ENCODE data around the gene PKP3.
"Not testable (repeated sequence)": the region's sequence is repeated elsewhere in the genome, so short reads cannot be mapped to it uniquely, and the experiment has no call there.

Gene PKP3

DNA sequence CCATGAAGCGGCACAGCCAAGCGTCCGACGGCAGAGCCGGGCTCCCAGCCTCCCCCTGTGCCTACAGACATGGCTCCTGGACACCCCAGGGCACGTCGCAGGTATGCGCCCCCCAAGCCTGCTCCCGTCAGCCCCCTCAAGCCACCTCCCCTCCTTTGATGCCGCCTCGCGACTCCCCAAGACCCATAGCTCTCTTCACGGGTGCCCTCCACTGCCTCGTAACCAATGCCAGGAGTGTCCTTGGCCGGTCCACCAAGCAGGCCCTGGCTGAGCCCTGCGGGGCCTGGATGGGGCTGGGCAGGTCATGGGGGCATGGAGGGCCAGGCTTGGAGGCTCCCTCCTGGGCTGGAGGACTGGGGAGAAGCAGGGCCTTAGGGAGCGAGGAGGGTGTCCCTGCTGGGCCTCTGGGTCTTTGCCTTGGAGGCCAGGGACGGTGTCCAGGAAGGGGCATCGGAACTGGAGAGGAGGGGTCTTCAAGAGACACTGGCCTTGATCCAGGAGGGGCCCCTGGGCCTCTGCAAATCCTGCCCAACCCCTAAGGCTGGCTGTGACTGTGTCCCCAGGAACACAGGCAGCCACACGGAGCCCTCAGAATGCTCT lies 38.6 kb downstream of the PKP3 start:
- no peak for DNase-seq

DNA sequence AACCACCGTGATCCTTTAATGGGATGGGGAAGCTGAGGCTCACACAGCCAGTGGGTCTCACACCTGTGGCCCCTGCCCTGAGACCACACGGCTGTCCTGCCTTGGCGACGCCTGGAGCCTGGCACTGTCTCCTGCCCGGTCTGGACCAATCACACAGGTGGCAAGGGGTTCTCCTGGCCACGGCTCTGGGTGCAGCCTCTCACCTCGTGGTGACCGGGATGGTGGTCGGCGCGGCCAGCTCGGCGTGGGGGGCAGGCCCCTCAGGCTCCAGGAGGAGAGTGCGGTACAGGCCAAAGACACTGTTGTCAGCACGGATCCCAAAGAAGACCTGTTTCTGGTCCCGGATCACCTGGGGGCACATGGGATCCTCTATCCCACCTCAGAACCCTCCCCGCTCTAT lies 39.1 kb downstream of the PKP3 start:
- DNase-seq, result no peak

DNA sequence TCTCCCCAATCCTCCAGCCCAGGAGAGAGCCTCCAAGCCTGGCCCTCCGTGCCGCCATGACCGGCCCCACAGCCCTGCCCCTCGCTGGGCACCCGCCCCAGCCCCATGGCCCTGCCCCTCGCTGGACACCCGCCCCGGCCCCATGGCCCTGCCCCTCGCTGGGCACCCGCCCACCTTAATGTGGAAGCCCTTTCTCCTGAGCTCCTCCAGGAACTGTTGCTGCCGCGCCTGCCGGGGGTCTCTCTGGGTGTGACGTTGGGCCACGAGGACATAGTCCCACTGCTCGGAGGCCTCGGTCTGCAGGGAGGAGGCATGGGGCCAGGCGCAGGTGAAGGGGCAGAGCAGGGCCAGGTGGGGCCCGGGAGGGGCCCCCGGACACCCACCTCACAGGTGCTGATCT lies 39.6 kb downstream of the PKP3 start:
- no peak for DNase-seq

DNA sequence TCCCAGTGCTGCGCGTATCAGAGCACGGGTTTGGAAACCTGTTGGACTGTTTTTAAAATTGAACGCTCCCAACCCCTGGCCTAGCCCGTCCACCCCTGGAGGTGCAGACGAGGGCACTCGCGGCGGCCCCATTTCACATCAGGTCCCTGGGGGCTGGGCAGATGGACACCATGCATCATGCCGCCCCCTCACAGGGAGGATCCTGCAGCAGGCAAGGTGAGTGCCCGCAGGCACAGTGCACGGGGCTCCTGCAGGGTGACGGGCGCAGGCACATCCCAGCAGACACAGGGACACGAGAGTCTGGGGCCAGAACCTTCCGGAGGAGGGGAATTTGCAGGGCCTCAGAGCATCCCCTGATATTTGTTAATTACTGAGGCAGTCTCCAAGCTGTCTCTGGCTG lies 40.5 kb downstream of the PKP3 start:
- no peak for DNase-seq

DNA sequence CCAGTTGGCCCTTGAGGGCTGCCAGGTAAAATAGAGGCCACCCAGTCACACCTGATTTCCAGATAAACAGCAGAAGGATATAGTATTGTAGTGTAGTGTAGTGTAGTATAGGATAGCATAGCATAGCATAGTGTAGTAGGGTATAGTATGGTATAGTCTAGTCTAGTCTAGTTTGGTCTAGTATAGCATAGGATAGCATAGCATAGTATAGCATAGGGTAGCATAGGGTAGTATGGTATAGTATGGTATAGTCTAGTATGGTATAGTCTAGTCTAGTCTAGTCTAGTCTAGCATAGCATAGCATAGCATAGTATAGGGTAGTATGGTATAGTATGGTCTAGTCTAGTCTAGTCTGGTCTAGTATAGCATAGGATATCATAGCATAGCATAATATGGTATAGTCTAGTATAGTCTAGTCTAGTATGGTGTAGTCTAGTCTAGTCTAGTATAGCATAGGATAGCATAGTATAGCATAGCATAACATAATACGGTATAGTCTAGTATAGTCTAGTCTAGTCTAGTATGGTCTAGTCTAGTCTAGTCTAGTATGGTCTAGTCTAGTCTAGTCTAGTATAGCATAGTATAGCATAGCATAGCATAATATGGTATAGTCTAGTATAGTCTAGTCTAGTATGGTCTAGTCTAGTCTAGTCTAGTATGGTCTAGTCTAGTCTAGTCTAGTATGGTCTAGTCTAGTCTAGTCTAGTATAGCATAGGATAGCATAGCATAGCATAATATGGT lies 41.2 kb downstream of the PKP3 start:
- DNase-seq, result not testable (repeated sequence)

DNA sequence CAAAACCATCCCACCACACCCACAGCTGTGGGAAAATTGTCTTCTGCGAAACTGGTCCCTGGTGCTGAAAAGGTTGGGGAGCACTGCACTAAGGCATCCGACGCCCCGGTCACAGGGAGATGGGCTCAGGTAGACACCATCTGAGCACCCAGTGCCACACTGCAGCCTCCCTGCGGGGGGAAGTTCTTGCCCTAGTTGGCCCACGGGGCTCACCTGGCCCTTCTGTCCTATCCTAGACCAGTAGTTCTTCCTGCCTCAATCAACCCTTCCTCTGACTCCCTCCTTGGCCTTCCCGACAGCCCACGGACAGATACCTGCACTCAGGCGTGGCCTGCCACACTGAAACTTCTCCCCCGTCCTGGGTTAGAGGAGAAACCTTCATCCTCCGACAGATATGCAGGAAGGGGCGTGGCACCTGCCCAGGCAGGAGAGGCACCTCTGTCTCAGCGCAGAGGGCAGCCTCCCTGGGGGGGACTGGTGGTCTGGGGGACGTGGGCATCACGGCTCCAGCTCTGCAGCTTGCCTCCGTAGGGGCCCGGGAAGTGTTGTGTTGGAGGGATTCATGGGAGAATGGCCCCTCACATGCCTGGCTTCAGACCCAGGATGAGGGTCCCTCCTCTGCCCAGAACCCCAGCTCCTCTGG lies 43.3 kb downstream of the PKP3 start:
- no peak for DNase-seq

DNA sequence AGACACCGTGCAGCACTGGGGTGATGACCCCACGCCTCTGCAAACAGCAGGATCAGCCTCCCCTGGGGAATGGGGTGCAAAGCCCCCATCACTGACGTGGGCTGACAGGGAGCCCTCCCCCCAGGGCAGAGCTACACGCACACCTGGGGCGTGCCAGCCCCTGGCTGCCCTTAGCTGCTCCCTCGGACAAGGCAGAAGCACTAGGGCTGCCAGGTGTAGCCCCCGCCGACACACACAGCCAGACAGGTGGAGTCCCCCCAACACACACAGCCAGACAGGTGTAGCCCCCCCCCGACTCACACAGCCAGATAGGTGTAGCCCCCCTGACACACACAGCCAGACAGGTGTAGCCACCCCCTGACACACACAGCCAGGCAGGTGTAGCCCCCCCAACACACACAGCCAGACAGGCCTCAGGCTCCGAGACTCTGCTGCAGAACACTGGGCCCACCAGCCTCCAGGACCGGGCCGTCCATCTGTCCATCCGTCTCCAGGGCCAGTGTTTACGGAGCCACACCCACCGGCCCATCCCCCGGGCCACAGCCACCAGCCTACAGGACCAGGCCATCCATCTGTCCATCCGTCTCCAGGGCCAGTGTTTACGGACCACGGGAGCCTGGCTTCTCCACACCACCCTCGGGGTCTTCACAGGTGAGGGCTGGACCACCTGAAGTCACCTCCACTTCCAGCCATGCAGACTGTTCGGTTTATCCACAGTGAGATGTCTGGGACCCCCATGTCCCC lies 44.3 kb downstream of the PKP3 start:
- no peak for DNase-seq

DNA sequence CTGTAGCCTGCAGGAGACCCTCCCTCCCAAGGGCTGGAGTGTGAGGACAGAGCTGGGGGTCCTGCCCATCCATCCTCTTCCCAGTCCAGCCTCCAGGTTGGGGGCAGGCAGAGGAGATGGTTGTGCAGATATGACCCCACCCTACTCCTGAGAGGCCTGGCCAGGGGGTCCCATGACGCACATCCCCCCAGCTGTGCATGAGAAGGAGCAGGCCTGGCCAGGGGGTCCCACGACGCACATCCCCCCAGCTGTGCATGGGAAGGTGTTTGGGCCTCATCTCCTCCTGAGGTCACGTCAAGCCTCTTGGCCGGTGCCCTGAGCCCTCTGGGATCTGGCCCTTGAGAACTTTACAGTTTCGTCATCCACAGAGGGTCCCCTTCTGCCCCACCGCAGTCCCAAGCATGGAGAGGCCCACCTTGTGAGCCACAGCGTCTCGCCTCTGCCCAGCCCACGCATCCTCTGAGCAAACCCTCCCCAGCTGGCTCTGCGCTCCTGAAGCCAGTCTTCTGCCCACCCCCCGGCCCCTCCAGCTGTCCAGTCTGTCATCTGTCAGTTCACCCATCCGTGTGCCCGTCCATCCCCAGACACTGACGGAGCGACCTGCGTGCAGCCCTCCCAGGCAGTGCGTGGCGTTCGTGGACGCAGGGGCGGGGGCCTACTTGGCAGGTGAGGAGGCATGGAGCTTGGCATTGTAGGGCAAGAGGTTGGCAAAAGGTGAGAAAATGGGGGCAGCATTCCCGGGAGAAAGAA lies 45.5 kb downstream of the PKP3 start:
- no peak for DNase-seq

DNA sequence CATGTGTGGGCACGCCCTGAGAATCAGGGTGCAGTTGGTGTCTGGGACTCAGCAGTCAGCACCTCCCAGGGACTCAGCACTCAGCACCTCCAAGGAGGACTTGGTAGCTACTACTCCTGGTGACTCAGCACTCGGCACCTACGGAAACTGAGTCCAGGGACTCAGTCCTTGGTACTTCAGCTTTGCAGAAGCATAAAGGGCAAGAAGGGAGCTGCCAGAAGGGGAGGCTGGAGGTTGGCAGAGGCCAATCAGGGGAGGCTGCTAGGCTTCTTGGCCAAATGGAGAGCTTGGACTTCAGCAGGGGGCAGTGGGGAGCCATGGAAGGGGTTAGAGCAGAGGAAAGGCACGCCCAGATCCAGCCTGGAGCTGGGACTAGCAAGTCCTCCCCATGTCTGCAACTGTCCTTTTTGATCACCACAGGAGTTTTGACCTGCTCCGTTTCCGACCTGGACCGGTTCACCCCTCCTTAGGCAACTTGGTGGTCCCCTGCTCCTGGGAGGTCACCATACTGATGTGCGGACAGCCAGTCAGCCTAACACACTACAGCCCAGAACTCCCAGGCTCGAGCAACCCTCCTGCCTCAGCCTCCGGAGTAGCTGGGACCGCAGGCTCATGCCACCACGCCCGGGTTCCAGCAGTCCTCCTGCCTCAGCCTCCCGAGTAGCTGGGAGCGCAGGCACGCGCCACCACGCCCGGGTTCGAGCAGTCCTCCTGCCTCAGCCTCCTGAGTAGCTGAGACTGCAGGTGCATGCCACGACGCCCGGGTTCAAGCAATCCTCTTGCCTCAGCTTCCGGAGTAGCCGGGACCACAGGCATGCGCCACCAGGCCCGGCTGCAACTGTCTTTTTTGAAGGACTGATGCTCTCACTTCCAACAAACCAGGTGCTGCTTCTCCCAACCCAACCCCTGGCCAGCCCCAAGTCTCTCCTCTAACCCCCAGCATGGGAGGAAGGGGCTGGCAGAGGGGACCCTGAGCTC lies 46.3 kb downstream of the PKP3 start:
- DNase-seq, result no peak

DNA sequence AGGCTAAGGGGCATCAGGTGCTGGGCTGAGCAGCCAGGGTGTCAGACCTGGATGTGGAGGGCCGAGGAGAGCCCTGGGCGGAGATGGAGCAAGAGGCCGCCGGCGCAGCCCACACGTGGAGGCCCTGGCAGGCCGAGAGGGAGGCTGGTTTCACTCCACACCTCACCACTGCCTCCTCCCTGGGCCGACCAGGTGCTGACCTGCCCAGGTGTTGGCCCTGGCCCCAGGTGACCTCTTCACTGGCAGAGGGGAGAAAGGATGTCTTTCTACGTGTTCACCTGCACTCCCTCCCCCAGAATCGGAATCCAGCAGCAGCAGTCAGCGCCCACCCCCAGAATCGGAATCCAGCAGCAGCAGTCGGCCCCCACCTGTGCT lies 47.0 kb downstream of the PKP3 start:
- no peak for DNase-seq

DNA sequence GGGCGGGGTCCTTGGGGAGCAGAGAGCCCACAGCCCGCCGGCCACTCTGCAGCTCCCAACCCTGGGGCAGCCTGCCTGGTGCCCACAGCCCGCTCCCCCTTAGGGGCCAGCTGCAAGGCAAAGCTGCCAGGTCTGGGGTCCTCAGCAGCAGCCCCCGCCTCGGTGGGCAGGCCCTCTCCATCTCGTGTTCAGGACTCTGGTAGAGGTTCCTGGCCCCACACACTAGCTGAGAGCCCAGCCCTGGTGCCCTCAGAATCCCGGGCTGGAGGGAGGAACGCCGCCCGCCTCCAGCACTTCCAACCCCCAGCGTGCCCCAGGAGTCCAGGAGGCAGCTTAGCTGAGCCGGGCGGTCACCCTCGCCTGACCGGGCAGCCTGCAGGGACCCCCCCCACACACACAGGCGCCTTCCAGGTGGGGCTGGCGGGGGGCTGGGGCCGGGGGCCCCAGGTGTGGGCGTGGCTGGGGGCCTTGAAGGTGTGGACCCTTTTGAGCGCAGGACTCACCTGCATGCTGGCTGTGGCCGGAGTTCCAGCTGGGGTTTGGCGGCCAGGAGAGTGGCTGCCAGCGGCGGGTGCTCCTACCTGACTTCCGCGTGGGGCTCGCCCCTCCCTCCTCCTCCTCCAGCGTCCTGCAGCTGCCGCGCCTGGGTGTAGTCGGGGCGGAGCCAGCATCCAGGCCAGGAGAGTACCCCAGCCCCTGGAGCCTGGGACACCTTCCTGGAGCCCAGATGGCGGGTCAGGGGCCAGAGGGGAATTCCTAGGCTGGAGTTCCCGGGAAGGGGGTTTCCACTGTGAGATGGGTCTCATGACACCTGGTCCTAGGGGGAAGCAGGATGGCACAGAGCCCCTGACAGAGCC lies 47.6 kb downstream of the PKP3 start, which contains the start of gene ANO9:
Gene ANO9, minus strand, starts transcription at position 594 of the 857 bp plus-strand sequence. Its CDS starts 85 bp downstream, at position 509.
- DNase-seq, result peak in 5 of 6 experiments; percentile 42 to 57 (median 48)

DNA sequence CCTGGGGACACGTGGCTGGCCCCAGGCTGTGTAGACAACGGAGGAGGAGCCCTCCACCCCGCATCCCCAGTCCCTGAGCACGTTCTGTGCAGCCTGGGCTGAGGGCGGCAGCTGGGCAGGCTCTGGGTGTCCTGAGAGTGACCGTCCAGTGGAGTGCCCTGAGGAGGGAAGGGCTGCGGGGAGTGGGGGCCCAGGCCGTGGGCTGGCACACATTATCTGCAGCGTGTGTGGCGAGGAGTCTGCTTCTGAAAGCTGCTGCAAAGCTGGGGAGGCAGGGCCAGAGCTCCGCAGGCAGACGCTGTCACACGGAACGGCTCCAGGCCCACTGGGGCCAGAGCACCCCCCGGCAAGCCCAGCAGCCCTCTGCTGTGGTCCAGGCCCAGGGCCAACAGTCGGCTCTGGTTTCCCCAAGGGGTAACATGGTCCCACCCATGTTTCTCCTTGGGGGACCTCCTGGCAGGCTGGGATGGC lies 48.6 kb downstream of the PKP3 start:
- DNase-seq, result no peak

DNA sequence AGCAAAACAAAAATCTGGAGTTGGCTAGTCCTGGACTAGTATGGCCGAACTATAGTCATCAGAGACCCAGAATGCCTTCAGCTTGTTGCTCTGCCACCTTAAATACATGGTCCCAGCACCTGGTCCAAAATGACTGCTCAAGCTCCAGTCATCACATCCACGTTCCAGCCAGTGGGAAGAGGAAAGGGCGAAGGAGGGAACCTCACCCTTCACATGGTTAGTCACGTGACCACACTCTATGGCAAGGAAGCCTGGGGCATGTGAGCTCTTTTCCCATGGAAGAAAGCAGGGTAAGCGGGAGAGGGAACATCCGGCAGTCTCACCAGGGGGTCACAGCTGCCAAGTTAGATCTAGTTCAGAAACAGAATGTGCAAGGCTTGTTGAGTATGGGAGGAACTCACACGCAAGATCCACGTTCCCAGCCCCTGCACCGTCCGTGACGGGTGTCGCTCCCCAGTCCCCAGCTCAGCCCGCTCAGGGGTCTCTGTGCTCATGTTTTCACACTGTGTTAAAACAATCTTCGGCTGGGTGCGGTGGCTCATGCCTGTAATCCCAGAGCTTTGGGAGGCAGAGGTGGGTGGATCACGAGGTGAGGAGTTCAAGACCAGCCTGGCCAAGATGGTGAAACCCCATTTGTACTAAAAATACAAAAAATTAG lies 49.7 kb downstream of the PKP3 start:
- DNase-seq, result no peak

DNA sequence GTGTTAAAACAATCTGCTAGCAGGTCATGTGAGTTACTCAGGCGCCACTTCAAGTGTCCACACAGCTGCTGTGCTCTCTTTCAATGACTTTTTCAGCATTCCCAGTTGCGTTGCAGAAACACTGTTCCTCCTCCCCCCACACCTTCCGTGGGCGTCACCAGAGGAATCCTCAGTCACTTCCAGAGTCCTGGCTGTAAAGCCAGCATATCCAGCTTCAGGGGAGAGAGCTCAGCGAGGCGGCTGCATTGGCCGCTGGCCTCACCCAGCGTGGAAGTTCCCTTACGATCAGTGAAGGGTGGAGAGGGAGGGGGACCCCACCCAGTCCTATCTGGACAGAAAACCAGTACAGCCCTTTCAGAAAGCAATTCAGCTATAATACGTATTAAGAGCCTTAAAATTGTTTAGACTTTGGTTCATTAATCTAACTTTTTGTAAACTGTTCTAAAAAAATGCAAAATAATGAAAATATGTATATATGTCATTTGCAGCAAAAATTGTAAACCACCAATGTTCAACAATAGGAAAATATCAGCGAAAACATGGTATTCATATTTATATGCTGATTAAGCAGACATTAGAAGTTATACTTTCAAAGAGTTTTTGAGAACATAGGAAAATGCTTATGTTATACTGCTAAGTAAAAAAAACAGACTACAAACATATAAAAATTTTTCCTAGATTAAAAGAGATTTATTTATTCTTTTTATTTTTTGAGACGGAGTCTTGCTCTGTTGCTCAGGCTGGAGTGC lies 50.6 kb downstream of the PKP3 start:
- no peak for DNase-seq

DNA sequence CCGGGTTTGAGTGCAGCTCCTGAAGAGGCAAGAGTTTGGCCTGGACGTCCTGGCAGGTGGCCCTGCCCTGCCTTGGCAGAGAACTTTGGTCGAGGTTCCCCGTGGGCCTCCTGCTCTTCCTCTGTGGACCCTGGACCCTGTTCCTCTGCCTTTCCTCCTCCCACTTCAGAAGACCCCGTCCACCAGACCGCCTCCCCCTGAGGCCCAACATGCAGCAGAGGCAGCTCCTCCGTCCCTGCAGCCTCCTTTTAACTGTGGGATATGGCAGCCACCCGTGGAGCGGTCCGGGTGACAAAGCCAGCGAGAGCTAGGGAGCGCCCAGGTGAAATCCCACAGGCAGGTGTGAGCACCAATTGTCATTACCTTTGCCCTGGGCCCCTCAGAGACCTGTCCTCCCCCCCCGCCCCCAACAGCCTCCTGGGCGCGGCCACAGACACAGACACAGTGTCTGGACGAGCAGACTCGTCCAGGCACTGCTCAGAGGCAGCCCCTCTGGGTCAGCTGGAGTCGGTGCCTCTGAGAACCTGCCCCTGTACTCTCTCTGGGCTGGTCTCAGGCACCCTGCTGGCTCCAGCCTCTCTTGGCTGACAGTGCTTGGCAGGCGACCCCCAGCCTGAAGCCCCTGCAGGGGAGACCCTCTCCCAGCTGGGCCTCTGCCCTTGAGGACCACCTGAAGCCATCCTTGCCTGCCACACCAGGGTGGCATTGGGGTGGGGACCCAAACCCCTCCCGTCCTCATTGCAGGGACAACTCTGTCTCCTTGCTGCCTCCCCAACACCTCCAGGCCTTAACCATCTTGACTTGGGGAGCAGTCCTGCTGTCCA lies 52.0 kb downstream of the PKP3 start:
- DNase-seq, result no peak

DNA sequence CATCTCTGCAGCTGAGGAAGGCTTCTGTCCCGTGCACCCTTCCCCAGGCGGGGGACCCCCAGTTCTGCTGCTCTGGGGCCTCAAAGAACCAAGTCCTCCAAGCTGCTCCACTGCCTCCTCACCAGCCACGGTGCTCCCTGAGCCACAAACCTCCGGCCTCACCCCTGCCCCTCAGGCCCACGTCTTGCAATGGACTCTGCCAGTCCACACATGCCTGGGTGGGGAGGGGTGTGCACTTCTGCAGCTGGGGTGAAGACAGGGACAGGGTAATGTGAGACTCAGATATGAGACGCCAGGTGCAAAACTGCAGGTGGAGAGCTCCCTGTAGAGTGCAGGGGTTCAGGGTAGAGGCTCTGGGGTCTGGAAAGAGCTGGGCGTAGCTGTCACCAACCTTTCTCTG lies 52.9 kb downstream of the PKP3 start:
- no peak for DNase-seq

DNA sequence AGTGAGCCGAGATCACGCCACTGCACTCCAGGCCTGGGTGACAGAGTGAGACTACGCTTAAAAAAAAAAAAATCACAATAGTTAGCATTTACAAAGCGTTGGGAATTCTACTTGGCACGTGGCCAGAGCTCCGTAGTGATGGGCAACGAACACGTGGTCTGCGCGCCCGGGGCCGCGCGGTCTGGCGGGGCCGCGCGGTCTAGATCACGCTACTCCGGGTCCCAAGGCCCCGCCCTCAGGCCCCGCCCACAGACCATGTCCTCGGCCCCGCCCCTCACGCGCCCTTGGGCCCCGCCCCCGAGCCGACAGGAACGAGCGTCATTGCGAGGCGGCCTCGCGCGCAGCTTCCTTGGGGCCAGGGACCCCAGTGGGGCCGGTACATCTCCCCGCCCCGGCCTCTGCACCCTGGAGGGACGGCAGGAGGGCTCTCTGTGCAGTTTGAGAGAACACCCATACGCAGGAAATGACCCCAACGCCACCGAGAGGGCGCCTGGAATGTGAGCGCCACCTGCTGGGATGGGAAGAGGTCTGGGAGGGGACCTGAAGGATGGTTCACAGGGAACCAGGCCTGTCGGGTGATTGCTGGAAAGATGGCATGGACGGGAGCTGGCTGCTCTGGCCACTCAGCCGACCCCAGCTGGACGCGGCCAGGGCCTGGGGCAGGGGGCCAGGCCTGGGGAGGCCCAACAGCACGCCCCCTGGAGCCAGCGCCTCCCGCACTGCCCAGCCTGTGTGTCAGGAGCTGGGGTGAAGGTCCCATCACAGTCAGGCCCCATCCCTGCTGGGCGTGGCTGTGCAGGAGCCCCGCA lies 54.1 kb downstream of the PKP3 start:
- DNase-seq, result peak; percentile 85 to 95 (median 93)

Measured in stimulated activated naive CD4-positive, alpha-beta T cell (primary cell).